ENCODE data around the gene LRRC8E.
A peak's percentile ranks its signal among the peaks of the same experiment; 100 is the strongest.

LRRC8E gene

DNA sequence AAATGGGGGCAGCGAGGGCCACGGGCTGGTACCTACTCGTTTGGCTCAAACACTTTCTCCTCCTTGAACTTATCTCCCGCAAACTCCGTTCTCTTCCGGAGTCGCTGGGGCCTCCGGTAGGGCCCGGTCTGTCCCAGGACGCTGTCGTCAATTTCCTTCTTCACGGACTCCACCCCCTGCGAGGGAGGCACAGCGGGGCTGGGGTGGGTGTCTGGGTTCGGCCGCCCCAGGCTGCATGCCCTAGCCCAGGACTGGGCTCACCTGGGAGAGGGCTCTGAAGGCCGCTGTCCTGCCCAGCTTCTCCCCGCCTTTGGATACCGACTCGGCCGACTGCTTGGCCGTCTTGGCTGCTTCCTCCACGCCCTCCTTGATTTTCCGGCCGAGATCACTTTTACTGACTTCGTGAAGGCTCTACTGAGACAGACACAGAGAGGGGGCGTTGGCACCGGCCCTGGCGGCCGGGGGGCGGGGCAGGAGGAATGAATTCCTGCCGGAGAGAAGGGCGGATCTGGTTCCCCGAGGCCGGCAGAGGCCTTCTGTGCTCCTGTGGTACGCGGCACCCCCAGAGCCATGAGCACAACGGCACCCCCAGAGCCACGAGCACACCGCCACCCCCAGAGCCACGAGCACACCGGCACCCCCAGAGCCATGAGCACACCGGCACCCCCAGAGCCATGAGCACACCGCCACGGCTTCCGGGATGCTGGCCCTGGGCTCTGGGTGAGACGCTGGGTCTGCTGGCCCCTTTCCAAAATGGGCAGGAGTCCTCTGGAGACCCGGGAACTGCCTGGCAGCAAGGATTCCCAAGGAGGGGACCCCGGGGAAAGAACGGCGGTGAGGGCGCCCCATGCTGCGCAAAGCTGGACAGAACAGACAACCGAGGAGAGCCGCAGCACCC lies 45.8 kb downstream of the LRRC8E start:
- DNase-seq: no peak

DNA sequence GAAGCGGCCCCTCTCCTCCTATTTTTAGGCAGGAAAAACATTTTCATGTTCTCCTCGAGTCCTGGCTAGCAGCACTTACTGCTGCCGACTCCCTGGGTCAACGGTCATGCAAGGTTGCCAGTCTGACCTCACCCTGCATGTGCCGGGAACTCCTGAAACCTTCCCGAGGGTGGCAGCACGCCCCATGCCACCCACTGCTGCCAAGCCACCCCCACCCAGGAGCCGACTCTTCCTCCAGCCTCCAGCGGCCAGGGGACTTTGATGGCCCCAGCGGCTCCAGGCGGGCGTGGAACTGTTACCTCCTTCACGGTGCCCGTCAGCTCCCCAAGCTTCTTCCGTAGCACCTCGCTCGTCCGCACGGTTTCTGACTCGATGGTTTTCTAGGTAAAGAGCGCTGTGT lies 46.5 kb downstream of the LRRC8E start:
- DNase-seq: no peak

DNA sequence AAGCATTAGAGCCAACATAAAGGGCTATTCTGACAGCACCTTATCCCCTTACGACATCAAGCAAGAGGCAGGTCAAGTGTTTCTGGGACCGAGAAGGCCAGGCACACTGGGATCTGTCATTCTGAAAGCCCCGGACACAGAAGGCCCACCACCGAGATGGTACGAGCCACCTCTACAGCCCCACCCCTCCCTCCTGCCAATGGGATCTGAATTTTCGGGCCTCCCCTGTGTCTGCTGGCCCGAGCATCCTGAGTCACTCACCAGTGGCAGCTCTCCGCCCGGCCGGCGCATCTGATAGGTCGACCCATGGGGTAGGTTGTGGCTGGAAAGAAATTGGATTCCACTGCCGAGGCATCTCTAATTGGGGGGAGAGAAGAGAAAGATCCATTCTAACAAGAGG lies 52.5 kb downstream of the LRRC8E start:
- no peak for DNase-seq

DNA sequence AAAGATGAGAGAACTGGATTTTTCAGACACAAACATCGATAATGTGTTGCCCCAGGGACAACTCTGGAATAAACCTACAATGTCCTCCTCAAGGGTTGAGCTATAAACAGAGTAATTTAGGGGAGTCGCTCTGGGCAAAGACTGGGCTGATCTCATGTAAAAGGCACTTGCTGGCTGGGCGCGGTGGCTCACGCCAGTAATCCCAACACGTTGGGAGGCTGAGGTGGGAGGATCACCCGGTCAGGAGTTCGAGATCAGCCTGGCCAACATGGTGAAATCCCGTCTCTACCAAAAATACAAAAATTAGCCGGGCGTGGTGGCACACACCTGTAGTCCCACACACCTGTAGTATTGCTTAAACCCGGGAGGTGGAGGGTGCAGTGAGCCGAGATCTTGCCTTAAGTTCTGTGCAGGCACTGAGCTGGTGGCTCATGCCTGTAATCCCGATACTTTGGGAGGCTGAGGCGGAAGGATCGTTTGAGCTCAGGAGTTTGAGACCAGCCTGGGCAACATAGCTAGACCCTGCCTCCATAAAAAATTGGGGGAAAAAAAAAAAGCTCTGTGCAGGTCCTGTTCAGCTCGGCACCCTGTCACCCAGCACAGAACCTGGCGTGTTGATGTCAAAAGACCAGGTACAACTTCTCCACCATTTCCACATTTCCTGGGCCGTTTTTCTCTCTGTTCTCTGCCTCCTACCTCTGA lies 53.7 kb downstream of the LRRC8E start:
- DNase-seq: no peak

DNA sequence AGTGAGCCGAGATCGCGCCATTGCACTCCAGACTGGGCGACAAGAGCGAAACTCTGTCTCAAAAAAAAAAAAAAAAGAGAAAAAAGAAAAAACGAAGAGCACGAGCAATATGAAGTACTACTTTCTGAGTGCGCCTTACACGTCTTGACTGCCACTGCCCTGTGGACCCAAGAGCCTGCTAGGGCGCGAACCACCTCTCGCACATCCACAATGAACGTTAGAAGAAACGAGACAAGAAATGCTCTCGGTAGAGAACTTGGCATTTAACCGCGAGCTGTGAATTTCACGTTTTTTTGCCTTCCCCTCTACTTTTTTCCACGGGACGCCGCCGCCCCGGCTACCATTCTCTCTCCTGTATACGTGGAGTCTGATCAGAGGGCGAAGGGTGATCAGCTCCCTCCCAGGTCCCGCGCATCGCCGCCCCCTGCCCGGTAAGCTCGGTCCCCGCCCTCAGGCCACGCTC lies 54.7 kb downstream of the LRRC8E start:
- DNase-seq: no peak

DNA sequence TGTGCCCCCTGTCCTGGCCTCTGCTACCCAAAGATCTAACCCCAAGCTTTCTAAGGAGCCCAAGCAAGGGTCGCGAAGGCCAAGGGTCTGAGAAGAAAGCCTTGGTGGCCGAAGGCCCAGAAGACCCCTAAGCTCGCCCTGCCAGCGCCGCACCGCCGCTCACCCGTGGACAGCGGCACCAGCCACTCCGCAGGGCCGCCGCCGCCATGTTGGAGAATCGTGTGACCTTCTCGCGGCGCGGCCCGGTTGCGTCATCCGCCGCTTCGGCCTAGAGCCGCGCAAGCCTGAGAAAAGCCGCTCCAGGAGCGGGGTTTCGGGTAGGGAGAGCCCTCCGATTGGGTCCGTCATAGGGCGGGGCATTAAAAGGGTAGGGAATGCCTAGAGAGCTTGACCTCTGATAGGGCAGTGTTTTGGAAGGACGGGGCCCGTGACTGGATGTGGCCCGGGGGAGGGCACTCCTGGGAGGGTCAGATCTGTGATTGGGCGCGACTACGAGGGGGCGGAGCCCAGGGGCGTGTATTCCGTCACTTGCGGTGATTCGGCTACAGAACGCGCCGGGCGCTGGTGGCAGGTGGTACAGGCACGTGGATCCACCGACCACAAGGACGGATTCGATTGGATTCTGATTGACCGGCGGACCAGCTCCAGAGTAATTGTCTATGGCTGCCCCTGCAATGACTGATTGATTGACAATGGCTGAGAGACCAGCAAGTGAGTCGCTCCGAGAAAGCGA lies 55.3 kb downstream of the LRRC8E start, which contains the start of gene TIMM44:
Gene TIMM44, minus strand, starts transcription at position 223 of the 733 bp plus-strand sequence. Its CDS starts 15 bp downstream, at position 208.
- DNase-seq: peak; percentile 99

DNA sequence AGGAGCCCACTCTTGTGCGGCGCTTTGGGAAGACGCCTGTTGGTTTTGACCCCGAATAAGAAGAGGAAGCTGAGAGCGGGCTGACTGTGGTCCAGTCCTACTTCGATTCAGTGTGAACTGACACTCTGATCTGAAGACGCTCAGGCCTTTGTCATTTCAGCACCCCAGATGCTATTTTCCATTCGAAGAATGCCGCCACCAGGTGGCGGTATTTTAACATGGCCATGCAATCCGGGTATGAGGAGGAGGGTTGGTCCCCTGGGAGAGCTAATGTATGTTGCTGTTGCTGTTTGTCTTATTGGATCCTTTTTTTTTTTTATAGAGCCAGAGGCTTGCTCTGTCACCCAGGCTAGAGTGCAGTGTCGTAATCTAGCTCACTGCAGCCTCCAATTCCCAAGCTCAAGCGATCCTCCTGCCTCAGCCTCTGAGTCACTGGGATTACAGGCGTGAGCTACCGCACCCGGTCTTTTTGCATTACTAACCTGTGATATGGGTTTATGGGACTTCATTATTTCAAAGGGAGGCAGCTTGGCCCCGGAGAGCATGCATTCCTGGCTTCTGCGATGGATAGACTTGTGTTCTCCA lies 56.0 kb downstream of the LRRC8E start:
- DNase-seq: peak; percentile 60

DNA sequence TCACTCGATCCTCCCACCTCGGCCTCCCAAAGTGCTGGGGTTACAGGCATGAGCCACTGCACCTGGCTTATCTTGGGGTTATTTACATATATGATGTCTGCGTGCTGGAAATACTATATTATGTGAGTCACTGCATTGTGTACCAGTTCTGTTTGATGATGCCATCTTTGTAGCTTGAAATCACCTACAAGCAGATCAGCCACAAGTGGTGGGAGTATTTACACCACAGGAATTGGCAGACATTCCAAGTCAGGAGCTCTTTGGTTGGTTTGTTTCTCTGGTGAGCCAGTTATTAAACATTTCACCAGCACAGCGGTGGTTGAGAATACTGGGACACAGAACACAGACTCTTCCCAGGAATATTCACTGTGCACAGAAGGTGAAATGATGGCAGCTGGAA lies 59.6 kb downstream of the LRRC8E start:
- DNase-seq: no peak
